Liver (tissue), 3 donors: Measurements from ENCODE around the gene C19orf12.

Experiments
- FOXA1 ChIP-seq: IDR thresholded peaks from 2 replicates; pipeline ENCODE4 v1.6.1; 2016; ENCODE audit warnings: antibody characterized with exemption
- GABPA ChIP-seq, 2 donors: IDR thresholded peaks in 1 of 2; conservative IDR thresholded peaks in 1 of 2; 2 replicates each; pipeline ENCODE4 v1.6.1; 2016; ENCODE audit warnings: antibody characterized with exemption in 2 of 2, mild to moderate bottlenecking in 1 of 2, moderate library complexity in 1 of 2
- HNF4G ChIP-seq: IDR thresholded peaks from 2 replicates; pipeline ENCODE4 v1.6.1; 2016; ENCODE audit warnings: antibody characterized with exemption
- JUND ChIP-seq, 2 donors: IDR thresholded peaks; 2 replicates each; pipeline ENCODE4 v1.6.1; 2016; ENCODE audit warnings: antibody characterized with exemption in 2 of 2
- RAD21 ChIP-seq, 2 donors: IDR thresholded peaks; 2 replicates each; pipeline ENCODE4 v1.6.1; 2016; ENCODE audit warnings: antibody characterized with exemption in 2 of 2, mild to moderate bottlenecking in 2 of 2
- REST ChIP-seq: IDR thresholded peaks from 2 replicates; pipeline ENCODE4 v1.6.1; 2016; ENCODE audit warnings: antibody characterized with exemption, mild to moderate bottlenecking
- RXRA ChIP-seq, 2 donors: IDR thresholded peaks; 2 replicates each; pipeline ENCODE4 v1.6.1; 2017 to 2018; ENCODE audit warnings: antibody characterized with exemption in 2 of 2, mild to moderate bottlenecking in 1 of 2
- SP1 ChIP-seq: IDR thresholded peaks from 2 replicates; pipeline ENCODE4 v1.6.1; 2018; ENCODE audit warnings: antibody characterized with exemption, mild to moderate bottlenecking
- TAF1 ChIP-seq: conservative IDR thresholded peaks from 2 replicates; pipeline ENCODE4 v1.6.1; 2016; ENCODE audit warnings: antibody characterized with exemption, mild to moderate bottlenecking
- YY1 ChIP-seq: IDR thresholded peaks from 2 replicates; pipeline ENCODE4 v1.6.1; 2016; ENCODE audit warnings: antibody characterized with exemption, mild to moderate bottlenecking
- ZBTB33 ChIP-seq: IDR thresholded peaks from 2 replicates; pipeline ENCODE4 v1.6.1; 2016; ENCODE audit warnings: antibody characterized with exemption
- TF ChIP-seq, protein P1 (sequence below): fragments of 150-350 bp; IDR thresholded peaks from 2 replicates; pipeline ENCODE4 v1.5.1; 2017; ENCODE audit warnings: improper control_type of control experiment, low read depth, low read length; ENCODE audit not compliant: missing input control
- TF ChIP-seq, protein P2 (sequence below): IDR thresholded peaks from 2 replicates; pipeline ENCODE4 v1.6.1; 2016; ENCODE audit warnings: antibody characterized with exemption
- TF ChIP-seq, protein P3 (sequence below): IDR thresholded peaks from 2 replicates; pipeline ENCODE4 v1.6.1; 2016; ENCODE audit warnings: antibody characterized with exemption
- donor health status: healthy.
- donor health status: healthy.

DNA sequence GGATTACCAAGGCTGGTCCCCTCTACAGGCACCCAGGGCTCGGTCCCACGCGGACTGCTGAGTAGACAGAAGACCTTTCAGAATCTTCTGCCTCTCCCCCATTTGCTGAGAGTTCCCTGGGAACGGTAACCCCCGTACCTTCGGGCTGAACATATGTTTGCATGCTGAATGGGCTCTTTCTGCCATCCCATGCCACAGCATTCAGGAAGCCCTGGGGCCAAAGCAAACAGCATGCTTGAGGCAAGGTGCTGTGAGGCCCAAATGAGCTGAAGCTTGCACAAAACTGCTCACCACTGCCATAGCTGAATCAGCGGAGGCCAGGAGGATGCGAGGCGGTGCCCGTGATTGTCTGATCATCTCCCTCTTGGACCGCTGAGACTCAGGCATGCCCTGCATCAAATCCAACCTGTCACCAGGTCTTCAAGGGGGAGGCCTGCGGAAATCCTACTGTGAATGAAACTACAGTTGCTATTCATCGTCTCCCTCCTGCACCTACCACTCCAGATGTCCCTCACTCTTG, 16.3 kb upstream of the C19orf12 start:
- TF ChIP-seq YY1 (no peak), SP1 (no peak), REST (no peak), TAF1 (no peak), FOXA1 (no peak), JUND (IDR thresholded peaks at IDR 0.05) (no peak), RAD21 (IDR thresholded peaks at IDR 0.05) (no peak), GABPA (IDR thresholded peaks at IDR 0.05 in 1 of 2, conservative IDR thresholded peaks at IDR 0.05 in 1 of 2) (no peak), HNF4G (no peak), RXRA (IDR thresholded peaks at IDR 0.05) (no peak), ZBTB33 (no peak)
- TF ChIP-seq, protein P1, sequence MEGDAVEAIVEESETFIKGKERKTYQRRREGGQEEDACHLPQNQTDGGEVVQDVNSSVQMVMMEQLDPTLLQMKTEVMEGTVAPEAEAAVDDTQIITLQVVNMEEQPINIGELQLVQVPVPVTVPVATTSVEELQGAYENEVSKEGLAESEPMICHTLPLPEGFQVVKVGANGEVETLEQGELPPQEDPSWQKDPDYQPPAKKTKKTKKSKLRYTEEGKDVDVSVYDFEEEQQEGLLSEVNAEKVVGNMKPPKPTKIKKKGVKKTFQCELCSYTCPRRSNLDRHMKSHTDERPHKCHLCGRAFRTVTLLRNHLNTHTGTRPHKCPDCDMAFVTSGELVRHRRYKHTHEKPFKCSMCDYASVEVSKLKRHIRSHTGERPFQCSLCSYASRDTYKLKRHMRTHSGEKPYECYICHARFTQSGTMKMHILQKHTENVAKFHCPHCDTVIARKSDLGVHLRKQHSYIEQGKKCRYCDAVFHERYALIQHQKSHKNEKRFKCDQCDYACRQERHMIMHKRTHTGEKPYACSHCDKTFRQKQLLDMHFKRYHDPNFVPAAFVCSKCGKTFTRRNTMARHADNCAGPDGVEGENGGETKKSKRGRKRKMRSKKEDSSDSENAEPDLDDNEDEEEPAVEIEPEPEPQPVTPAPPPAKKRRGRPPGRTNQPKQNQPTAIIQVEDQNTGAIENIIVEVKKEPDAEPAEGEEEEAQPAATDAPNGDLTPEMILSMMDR = no peak
- TF ChIP-seq, protein P2, sequence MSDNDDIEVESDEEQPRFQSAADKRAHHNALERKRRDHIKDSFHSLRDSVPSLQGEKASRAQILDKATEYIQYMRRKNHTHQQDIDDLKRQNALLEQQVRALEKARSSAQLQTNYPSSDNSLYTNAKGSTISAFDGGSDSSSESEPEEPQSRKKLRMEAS = no peak
- TF ChIP-seq, protein P3, sequence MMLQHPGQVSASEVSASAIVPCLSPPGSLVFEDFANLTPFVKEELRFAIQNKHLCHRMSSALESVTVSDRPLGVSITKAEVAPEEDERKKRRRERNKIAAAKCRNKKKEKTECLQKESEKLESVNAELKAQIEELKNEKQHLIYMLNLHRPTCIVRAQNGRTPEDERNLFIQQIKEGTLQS = no peak
